NCI-H774 (cell line): ENCODE results near the gene NTRK2.

Source experiments
- DNase-seq: peaks from one replicate; lab custom pipeline; 2025; lab: John Stamatoyannopoulos, UW

NTRK2 gene

DNA sequence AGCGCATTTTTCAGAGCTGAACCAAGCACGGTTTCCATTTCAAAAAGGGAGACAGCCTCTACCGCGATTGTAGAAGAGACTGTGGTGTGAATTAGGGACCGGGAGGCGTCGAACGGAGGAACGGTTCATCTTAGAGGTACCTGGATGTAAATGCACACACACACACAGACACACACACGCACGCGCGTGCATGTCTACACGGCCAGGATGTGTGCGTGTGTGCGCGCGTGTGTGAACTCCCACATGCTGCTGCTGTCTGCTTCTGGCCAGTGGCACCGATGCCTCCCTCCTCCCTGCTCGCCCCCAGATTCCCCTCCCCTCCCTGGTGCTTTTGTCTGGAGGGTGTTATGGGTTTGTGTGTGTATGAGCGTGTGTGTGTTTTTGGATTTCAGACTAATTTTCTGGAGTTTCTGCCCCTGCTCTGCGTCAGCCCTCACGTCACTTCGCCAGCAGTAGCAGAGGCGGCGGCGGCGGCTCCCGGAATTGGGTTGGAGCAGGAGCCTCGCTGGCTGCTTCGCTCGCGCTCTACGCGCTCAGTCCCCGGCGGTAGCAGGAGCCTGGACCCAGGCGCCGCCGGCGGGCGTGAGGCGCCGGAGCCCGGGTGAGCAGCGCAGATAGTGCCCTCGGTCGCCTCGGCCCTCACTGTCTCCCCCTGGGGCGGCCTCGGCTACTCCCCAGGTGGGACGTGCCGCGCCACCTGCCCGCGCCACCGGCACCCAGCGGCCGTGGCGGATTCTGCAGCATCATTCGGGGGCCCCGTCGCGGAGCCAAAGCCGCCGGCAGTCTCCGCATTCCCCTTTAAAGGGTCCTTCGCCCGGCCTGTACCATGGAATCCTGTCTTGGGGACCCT is at the start of gene NTRK2:
Gene NTRK2, plus strand, starts transcription at position 442 of the 850 bp plus-strand sequence. CDS start 1,020 bp downstream, outside the sequence.
- no peak for DNase-seq

GRCh38 chr9:84620338-84620737 is 49.2 kb upstream of the NTRK2 start:
- no peak for DNase-seq

GRCh38 chr9:84621811-84622210 is 47.7 kb upstream of the NTRK2 start:
- DNase-seq, result no peak

DNA sequence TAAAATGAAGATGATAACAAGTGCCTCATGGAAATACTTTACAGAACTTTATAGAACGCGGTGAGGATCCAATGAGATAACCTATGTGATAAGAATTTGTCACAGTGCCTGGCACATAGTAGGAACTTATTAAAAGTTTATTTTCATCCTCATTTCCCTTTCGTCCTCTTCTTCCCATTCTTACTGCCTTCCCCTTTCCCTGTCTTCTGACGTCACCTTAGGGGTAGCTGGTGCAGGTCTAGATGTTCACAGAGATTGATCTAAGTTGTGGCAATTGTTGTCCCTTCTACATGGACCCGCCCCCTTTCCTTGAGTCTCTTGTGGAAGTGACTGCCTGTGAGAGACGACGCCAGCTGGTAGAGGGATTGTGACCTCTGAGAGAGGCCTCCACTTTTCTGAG is 46.5 kb upstream of the NTRK2 start:
- no peak for DNase-seq

- DNase-seq, result no peak
These were observed 33.1 kb upstream of the NTRK2 start for GRCh38 chr9:84636436-84636835.

DNA sequence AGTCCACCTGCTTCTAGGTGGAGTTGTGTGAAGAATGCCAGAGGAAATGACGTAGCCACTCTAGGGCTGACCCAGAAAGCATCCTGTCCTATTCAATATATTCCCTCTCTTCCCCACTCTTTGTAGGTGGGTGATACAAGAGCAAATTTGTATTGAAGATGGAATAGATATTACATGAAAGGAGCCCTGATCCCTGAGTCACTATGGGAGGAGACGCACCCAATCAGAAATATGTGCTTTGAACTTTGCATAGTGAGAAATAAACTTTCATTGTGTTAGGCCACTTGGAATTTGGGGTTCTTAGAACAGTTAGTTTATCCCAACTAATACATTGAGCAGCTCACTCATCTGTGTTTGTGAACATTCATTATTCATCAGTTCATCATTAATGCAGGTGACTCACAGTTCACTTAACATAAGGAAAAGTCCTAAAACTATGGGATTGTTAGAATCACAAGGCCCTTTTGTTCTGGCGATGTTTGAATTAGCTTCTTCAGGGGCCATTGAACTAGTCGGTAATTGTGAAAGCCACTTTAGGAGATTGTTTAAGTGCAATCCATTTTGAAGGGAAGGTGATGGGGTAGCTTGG is 26.9 kb upstream of the NTRK2 start:
- DNase-seq, result no peak

DNA sequence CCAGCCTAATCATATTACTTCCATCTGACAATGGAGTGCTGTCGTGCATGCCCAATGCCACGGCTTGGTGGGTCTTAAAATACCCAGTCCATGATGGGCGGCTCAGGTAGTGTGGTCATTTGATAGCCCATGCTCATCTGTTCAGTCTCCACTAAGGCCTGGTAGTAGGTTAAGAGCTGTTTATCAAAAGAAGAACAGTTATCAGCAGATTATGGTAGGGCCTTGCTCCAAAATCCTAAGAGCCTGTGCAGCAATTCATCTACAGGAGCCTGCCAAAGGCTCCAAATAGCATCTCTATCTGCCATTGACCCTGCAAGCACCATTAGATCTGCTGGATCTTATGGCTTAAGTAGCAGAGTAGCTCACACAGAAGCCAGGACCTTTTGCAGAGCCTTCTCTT is 21.8 kb upstream of the NTRK2 start:
- DNase-seq, result no peak

DNA sequence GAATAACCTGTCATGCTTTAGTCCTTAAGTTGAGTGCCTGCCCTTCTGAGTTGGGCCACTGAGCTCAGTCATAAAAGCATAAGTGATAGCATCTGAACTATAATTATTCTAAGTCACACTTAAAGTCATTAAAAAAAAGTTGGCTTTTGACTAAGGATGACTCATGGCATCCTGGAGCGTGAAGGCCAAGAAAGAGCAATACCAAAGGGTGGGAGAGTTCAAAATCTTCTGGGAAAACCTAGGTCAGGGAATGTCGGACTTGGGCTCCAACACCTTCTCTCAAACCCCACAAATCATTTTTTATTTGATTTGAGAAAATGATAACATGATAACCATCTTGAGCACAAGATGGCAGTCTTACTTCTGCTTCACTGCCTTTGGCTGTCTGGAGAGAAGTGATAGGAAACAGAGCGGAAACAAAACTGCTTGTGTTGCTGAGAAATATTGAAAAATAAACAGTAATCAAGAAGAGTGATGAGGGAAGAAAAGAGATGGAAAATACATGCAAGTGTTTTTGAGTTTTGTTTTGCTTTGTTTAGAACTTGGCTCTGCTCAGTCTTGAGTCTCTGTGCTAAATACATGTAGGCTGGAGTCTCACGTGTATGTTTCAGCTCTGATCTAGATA is 16.9 kb upstream of the NTRK2 start:
- no peak for DNase-seq

DNA sequence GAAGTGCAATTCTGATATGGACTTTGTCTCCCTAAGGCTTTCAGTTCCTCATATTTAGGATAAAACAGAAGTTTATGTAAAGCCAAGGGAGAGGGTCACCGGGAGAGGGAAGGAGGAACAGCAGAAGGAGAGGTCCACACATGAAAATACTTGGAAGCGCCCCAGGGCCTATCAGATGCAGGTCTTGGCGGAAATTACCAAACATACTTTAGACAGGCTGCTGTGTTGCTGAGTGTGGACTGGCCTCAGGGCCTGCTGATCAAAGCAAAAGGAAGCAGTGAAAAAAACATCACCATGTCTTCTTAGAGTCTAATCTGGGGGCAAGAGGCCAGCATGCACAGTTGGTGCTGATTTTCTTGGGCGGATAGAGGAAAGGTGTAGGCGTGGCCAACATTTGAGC is 14.1 kb upstream of the NTRK2 start:
- no peak for DNase-seq

DNA sequence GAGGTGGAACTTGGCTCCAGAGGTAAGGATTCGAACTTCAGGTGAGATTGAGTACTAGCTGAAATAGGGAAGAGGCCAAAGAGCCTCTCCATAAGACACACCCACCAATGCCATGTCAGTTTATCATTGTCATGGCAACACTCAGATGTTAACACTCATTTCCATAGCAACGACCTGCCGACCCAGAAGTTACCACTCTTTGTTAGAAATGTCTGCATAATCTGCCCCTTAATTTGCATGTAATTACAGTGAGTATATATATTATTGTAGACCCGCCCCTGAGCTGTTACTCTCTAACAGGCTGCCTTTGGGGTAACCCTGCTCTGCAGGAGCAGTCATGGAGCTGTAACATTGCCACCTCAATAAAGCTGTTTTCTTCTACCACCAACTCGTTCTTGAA is 10.2 kb upstream of the NTRK2 start:
- no peak for DNase-seq

- no peak for DNase-seq
These were observed 9.8 kb upstream of the NTRK2 start for GRCh38 chr9:84659773-84660172.

- DNase-seq, result no peak
These were observed 1.8 kb upstream of the NTRK2 start for GRCh38 chr9:84667571-84668195.

DNA sequence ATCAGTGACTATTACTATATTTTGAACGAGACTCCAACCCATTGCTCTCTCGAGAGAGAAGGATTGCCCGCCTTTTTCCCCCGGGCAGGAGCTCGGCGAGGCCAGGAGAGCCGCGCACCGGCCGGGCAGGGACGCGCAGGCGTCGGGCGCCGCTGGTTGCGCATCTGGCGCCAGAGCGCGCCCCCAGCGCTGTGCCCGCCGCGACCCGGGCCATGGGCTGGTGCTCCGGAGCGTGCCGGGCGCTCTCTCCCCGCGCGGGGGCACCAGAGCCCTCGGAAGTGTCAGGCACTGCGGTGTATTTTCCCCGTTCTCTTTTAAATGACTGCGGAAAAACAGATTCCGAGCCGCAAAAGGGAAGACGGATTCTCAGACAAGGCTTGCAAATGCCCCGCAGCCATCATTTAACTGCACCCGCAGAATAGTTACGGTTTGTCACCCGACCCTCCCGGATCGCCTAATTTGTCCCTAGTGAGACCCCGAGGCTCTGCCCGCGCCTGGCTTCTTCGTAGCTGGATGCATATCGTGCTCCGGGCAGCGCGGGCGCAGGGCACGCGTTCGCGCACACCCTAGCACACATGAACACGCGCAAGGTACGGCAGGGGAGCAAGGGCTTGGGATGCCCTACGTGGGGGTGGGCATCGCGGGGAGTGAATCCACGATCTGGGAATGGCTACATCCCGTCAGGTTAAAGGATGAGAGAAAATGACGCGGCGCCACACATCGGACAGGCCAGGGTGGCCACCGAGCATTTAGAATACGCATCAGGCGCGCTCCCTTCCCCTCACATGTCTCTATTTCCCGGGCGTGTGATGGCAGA is 1.1 kb upstream of the NTRK2 start:
- peak; percentile 28 for DNase-seq

DNA sequence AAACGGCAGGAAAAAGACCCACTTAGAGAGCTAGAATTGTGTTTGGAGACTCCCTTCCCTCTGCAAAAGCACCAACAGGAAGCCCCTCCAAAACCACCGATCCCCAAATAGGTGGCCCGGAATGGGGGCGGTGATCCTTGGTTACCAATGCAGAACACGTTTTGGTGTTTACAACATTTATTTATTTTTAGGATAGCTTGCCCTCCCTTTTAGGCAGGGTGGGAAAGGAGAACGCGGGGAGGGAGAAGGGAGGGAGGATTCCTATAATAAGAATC is 579 bp upstream of the NTRK2 start:
- no peak for DNase-seq

GRCh38 chr9:84670138-84671041 is 861 bp downstream of the NTRK2 start:
- DNase-seq, result no peak

DNA sequence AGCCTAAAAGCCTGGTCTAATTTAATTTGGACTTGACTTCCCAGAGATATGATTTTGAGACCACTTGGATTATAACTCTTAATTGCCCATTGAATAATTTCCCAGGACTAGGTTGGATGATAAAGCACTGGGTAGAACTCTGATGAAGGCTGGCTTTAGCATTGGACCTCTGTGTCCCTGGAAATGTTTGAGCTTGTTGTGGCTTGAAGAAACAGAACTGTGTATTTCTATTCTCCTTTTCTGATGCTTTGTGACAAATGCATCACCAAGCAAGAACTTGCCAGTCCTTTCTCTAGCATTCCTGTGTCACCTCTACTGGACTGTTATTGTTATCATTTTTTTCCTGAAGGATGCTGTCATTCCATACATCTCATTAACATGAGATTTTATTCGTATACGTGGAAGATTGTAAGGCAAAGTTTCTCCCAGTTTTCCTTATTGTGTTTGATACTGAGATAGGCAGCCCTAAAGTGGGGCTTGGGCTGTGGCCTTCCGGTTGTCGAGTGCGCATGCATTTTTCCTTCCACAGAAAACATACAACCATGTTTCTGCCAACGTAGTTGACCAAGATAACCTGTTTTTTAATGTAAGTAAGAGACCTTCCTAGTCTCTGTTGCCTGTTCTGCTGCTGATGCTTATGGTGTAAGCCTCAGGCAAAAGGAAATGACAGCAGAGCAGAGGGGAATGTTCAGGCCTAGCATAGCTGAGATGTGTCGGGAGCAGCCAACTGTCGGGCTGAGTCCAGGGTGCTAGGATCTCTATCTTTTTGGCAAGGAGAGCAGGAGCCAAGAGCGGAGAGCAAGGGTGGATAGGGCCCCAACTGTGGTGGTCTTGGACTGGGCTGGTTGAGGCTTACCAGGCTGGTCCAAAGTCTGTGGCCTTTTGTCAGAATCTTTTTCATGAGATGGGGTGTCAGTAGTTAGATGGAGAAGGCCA is 2.3 kb downstream of the NTRK2 start:
- DNase-seq, result no peak

DNA sequence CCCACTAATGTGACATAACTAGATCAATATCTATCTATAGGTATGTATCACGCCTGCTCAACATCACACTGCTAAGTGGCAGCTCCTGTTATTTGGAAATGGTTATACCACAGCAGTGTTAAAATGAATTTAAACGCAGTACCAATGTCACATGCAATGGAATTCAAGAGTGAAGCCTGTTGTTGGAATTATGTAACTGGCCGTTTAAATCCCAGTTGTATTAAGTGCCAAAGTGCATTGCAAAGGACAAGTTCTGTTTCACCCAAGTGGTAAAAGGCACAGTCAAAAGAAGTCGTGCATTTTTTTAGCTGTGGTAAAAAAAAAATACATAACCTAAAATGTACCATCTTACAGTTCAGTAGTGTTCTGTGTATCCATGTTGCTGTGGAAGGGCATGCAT is 4.3 kb downstream of the NTRK2 start:
- DNase-seq, result no peak

DNA sequence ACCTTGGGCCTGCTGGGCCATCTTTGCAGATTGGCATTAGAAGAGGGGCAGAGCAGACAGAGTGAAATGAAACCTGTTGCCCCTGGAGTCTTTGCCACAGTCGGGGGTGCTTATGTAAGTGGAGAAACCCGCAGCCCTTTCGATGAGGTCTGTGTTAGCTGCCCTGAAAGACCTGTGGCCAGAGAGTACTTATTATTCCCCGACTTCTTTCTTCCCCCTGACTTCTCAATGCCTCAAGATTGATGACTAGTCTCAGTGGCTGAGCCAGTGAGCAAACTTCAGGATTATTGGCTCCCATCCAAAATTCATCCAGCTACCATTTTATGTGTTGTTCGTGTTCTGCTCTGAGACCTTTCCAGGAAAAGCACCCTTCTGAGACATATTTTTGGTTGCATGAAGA is 7.6 kb downstream of the NTRK2 start:
- no peak for DNase-seq

- DNase-seq, result no peak
These were observed 10.0 kb downstream of the NTRK2 start for GRCh38 chr9:84679571-84679970.
